Muscle of leg (tissue), 16 donors: ENCODE data around the gene FAM162A. TPM values are rescaled to one million over a fixed set of nuclear protein-coding genes. Genes with fewer than 3 reads are reported as not detected.

Source experiments
- DNase-seq: peaks from one replicate; pipeline ENCODE4 v3.0.0; 2013
- H3K27ac ChIP-seq: one replicate; pipeline ENCODE4 v1.5.1; 2013; ENCODE audit warnings: mild to moderate bottlenecking, low read length, control low read depth
- H3K27me3 ChIP-seq: one replicate; pipeline ENCODE4 v1.6.1; 2013; ENCODE audit warnings: low read length; ENCODE audit not compliant: control insufficient read depth, insufficient read depth
- H3K36me3 ChIP-seq: one replicate; pipeline ENCODE4 v1.6.1; 2013; ENCODE audit warnings: low read length; ENCODE audit not compliant: control insufficient read depth, insufficient read depth
- H3K4me1 ChIP-seq: one replicate; pipeline ENCODE4 v1.6.1; 2013; ENCODE audit warnings: low read length; ENCODE audit not compliant: control insufficient read depth, insufficient read depth
- H3K4me3 ChIP-seq: one replicate; pipeline ENCODE4 v1.5.1; 2013; ENCODE audit warnings: low read length, control low read depth
- H3K9me3 ChIP-seq: replicated peaks from 2 replicates; pipeline ENCODE4 v1.6.1; 2013; ENCODE audit warnings: low read depth, low read length; ENCODE audit not compliant: control insufficient read depth
- WGBS: methylation state at CpG from one replicate; pipeline ENCODE4 v1.1.5; 2013; ENCODE audit warnings: missing lambda C conversion rate; ENCODE audit not compliant: insufficient coverage; 5-methylcytosine and 5-hydroxymethylcytosine counted together
- long read RNA-seq, 11 donors: transcript quantifications; one replicate each; lab custom pipeline, GENCODE V29; 2026
- polyA plus RNA-seq, 8 donors: library from polyadenylated mRNA; unstranded; fragments of 120-200 nt; gene quantifications; one replicate each; pipeline versions ENCODE4 v1.2.1 to v1.2.3, GENCODE V29; 2013; ENCODE audit warnings: inconsistent platforms in 1 of 8, low replicate concordance in 1 of 8; ENCODE audit not compliant: insufficient read length in 8 of 8, insufficient read depth in 1 of 8
- total RNA-seq: library from RNA; stranded (reverse); fragments of 120-200 nt; gene quantifications from one replicate; pipeline ENCODE4 v1.2.4, GENCODE V29; 2013

Gene FAM162A
- total RNA-seq (33.6 TPM), polyA plus RNA-seq (10 to 100 TPM; 28.5 to 42.4 (median 34.7) TPM)
- long read RNA-seq, donor 1, transcript FAM162A-203 (5 exons, 3,052 nt), result major isoform, 11 of 11 reads
- long read RNA-seq, donor 1, partial matches to known transcripts, result 0 of 11 reads
- long read RNA-seq, donor 1, other reads (novel, unspliced or antisense), result 0 of 11 reads
- long read RNA-seq, donor 2, transcript FAM162A-203 (5 exons, 3,052 nt), result major isoform, 6 of 6 reads
- long read RNA-seq, donor 2, partial matches to known transcripts, result 0 of 6 reads
- long read RNA-seq, donor 2, other reads (novel, unspliced or antisense), result 0 of 6 reads
- long read RNA-seq, donor 3, transcript FAM162A-203 (5 exons, 3,052 nt), result major isoform, 28 of 37 reads
- long read RNA-seq, donor 3, partial matches to known transcripts, result 8 of 37 reads
- long read RNA-seq, donor 3, other reads (novel, unspliced or antisense), result 0 of 37 reads
- long read RNA-seq, donor 4, transcript FAM162A-203 (5 exons, 3,052 nt), result major isoform, 14 of 15 reads
- long read RNA-seq, donor 4, partial matches to known transcripts, result 0 of 15 reads
- long read RNA-seq, donor 4, other reads (novel, unspliced or antisense), result 0 of 15 reads
- long read RNA-seq, donor 5, transcript FAM162A-203 (5 exons, 3,052 nt), result major isoform, 57 of 57 reads
- long read RNA-seq, donor 5, partial matches to known transcripts, result 0 of 57 reads
- long read RNA-seq, donor 5, other reads (novel, unspliced or antisense), result 0 of 57 reads
- long read RNA-seq, donor 6, transcript FAM162A-203 (5 exons, 3,052 nt), result major isoform, 47 of 55 reads
- long read RNA-seq, donor 6, partial matches to known transcripts, result 5 of 55 reads
- long read RNA-seq, donor 6, other reads (novel, unspliced or antisense), result 0 of 55 reads
- long read RNA-seq, donor 7, transcript FAM162A-203 (5 exons, 3,052 nt), result major isoform, 25 of 33 reads
- long read RNA-seq, donor 7, partial matches to known transcripts, result 6 of 33 reads
- long read RNA-seq, donor 7, other reads (novel, unspliced or antisense), result 0 of 33 reads
- long read RNA-seq, donor 8, transcript FAM162A-203 (5 exons, 3,052 nt), result major isoform, 31 of 31 reads
- long read RNA-seq, donor 8, partial matches to known transcripts, result 0 of 31 reads
- long read RNA-seq, donor 8, other reads (novel, unspliced or antisense), result 0 of 31 reads
- long read RNA-seq, donor 9, transcript FAM162A-203 (5 exons, 3,052 nt), result major isoform, 28 of 28 reads
- long read RNA-seq, donor 9, partial matches to known transcripts, result 0 of 28 reads
- long read RNA-seq, donor 9, other reads (novel, unspliced or antisense), result 0 of 28 reads
- long read RNA-seq, donor 10, transcript FAM162A-203 (5 exons, 3,052 nt), result major isoform, 27 of 33 reads
- long read RNA-seq, donor 10, partial matches to known transcripts, result 6 of 33 reads
- long read RNA-seq, donor 10, other reads (novel, unspliced or antisense), result 0 of 33 reads
- long read RNA-seq, donor 11, transcript FAM162A-203 (5 exons, 3,052 nt), result major isoform, 25 of 25 reads
- long read RNA-seq, donor 11, partial matches to known transcripts, result 0 of 25 reads
- long read RNA-seq, donor 11, other reads (novel, unspliced or antisense), result 0 of 25 reads

DNA sequence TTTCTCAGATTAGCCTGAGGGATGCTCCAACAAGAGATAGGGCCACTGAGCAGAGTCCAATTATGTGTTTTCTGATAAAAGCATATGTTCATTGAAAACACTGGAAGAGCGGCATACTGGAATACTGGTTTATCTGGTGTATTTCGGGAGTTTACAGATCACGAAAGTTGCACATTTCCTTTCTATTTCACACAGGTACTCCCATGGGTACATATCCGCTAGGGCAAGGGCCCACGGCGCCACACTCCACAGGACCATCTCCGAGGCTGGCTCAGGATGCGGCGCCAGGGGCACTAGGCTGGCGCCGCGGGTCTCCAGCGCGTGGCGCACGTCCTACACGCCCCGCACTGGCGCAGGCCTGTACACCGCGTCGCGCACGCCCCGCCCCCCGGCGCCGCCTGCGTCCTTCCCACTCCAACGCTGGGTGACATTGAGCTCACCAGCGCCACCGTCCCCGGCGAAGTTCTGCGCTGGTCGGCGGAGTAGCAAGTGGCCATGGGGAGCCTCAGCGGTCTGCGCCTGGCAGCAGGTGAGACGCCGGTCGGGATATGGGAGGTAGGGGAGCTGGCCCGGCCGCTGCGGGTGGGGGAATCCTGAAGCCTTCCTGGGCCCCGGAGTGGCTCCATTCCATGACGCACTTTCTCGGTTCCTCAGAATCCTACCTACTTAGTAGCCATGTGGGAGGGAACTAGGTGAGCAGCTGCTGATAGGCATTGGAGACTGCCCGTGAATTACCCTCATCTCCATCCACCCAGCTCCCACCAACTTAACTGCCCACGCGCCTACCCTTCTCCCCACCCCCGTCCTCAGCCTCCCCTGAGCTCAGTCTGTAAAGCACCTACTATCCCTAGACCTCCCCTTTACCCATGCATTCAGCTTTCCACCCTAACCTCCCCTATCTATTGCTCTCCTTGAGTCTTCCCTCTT is at the start of gene FAM162A:
Gene FAM162A, plus strand, starts transcription at position 412 of the 927 bp plus-strand sequence. Its CDS starts 84 bp downstream, at position 496.
- H3K27me3 ChIP-seq, result no peaks in the 10 kb centered on the region
- peak within 1 kb of the TSS; percentile 89 for H3K4me3 ChIP-seq
- 0% methylated on average over 41 of the region's 52 CpGs for WGBS
- peaks cover 2% of the 10 kb centered on the region for H3K36me3 ChIP-seq
- peak within 1 kb of the TSS; percentile 92 for H3K27ac ChIP-seq
- no peaks in the 10 kb centered on the region for H3K9me3 ChIP-seq
- peak; percentile 97 for DNase-seq
- H3K4me1 ChIP-seq, result peaks cover 10% of the 10 kb centered on the region

- no peak overlapping the region for H3K27ac ChIP-seq
- H3K27me3 ChIP-seq, result no peaks in the 10 kb centered on the region
- H3K9me3 ChIP-seq, result no peaks in the 10 kb centered on the region
- no peaks in the 10 kb centered on the region for H3K4me1 ChIP-seq
- WGBS, result no CpG with 5 or more reads among the region's 1 CpG
- DNase-seq, result no peak
- no peaks in the 10 kb centered on the region for H3K36me3 ChIP-seq
- H3K4me3 ChIP-seq, result no peak overlapping the region
These were observed 41.2 kb upstream of the FAM162A start for GRCh38 chr3:122342803-122343202.

- Histone ChIP-seq H3K36me3 (no peaks in the 10 kb centered on the region), H3K27ac (no peak overlapping the region), H3K27me3 (no peaks in the 10 kb centered on the region), H3K4me1 (no peaks in the 10 kb centered on the region), H3K9me3 (no peaks in the 10 kb centered on the region), H3K4me3 (no peak overlapping the region)
- no peak for DNase-seq
- whole genome bisulfite sequencing, result no CpG with 5 or more reads among the region's 2 CpGs
These were observed 40.3 kb upstream of the FAM162A start for GRCh38 chr3:122343654-122344053.

GRCh38 chr3:122349171-122349570 is 34.8 kb upstream of the FAM162A start:
- no peak for DNase-seq
- peaks cover 6% of the 10 kb centered on the region for H3K4me1 ChIP-seq
- no peak overlapping the region for H3K27ac ChIP-seq
- no peak overlapping the region for H3K4me3 ChIP-seq
- no peaks in the 10 kb centered on the region for H3K36me3 ChIP-seq
- H3K27me3 ChIP-seq, result no peaks in the 10 kb centered on the region
- H3K9me3 ChIP-seq, result no peaks in the 10 kb centered on the region
- WGBS, result no CpG with 5 or more reads among the region's 1 CpG

DNA sequence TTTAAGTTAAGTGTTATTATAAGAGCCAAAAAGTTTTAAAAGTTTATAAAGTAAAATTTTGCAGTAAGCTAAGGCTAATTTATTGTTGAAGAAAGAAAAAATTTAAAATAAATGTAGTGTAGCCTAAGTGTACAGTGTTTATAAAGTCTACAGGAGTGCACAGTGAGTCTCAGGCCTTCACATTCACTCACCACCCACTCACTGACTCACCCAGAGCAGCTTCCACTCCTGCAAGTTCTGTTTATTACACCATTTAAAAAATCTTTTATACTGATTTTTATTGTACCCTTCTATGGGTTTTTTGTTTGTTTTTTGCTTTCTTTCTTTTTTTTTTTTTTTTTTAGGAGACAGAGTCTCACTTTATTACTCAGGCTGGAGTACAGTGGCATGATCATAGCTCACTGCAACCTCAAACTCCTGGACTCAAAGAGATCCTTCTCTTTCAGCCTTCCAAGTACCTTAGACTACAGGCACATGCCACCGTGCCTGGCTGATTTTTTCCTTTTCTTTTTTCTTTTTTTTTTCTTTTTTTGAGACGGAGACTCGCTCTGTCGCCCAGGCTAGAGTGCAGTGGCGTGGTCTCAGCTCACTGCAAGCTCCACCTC is 33.1 kb upstream of the FAM162A start:
- no peak overlapping the region for H3K27ac ChIP-seq
- H3K4me1 ChIP-seq, result peaks cover 6% of the 10 kb centered on the region
- H3K4me3 ChIP-seq, result no peak overlapping the region
- DNase-seq, result no peak
- no peaks in the 10 kb centered on the region for H3K27me3 ChIP-seq
- H3K36me3 ChIP-seq, result no peaks in the 10 kb centered on the region
- no peaks in the 10 kb centered on the region for H3K9me3 ChIP-seq
- WGBS, result 86% methylated on average over 3 of the region's 5 CpGs

GRCh38 chr3:122351612-122352011 is 32.4 kb upstream of the FAM162A start:
- DNase-seq, result no peak
- H3K4me1 ChIP-seq, result peaks cover 6% of the 10 kb centered on the region
- H3K9me3 ChIP-seq, result no peaks in the 10 kb centered on the region
- no peak overlapping the region for H3K4me3 ChIP-seq
- H3K27me3 ChIP-seq, result no peaks in the 10 kb centered on the region
- H3K27ac ChIP-seq, result no peak overlapping the region
- H3K36me3 ChIP-seq, result no peaks in the 10 kb centered on the region
- WGBS, result no CpG with 5 or more reads among the region's 4 CpGs

DNA sequence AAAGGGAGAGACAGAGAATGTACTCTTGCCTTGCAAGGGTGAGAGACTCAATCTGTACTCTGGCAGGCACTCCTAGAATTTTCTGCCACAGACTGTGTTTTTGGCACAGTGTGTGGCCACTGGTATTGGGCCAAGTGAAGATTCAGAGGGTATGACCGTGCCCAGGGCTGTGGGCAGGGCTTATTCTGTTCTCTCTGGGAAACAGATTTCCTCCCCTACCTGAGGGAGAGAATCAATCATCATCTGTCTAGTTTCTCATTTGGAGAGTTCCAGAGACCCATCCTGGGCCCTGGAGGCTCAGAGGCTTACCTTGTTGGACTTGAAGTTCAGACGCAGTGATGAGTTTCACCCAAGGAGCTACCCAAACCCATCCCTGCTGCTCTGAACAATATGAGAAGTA is 30.8 kb upstream of the FAM162A start:
- H3K27me3 ChIP-seq, result no peaks in the 10 kb centered on the region
- H3K27ac ChIP-seq, result peak overlapping the region; percentile 53
- no peak overlapping the region for H3K4me3 ChIP-seq
- H3K9me3 ChIP-seq, result no peaks in the 10 kb centered on the region
- no CpG with 5 or more reads among the region's 2 CpGs for WGBS
- DNase-seq, result peak; percentile 43
- peaks cover 6% of the 10 kb centered on the region for H3K4me1 ChIP-seq
- H3K36me3 ChIP-seq, result peaks cover under 1% of the 10 kb centered on the region

- no peak overlapping the region for H3K4me3 ChIP-seq
- 88% methylated on average over 1 of the region's 1 CpG for WGBS
- H3K27me3 ChIP-seq, result no peaks in the 10 kb centered on the region
- H3K27ac ChIP-seq, result no peak overlapping the region
- H3K9me3 ChIP-seq, result no peaks in the 10 kb centered on the region
- peaks cover 6% of the 10 kb centered on the region for H3K36me3 ChIP-seq
- H3K4me1 ChIP-seq, result peaks cover 6% of the 10 kb centered on the region
- peak; percentile 11 for DNase-seq
These were observed 30.0 kb upstream of the FAM162A start for GRCh38 chr3:122353893-122354401.
